GM18511 (cell line): ENCODE data around the gene GIPC3.

Experiments used
- ATAC-seq: cut with Tn5 transposase; IDR thresholded peaks from one replicate; pipeline ENCODE4 v1.9.1; 2021; ENCODE audit warnings: mild to moderate bottlenecking, moderate library complexity; ENCODE audit not compliant: unreplicated experiment

GIPC3 gene

GRCh38 chr19:3604227-3604986 is 19.1 kb downstream of the GIPC3 start:
- ATAC-seq: no peak

DNA sequence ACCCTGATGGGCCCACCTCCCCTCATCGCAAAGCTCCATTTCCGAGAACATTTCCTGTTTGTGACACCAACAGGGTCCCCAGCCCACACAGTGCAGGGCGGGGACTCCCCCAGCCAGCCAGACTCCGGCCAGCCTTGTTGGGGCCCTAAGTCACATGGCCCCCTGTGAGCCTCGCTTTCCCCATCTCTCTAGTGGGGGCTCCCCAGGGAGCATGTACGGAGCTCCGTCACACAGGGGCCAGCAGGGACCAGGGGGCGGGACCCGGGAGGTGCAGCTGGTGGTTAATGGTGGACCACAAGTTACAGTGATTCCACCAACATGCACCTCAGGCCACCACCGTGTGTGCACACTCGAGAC is 19.7 kb downstream of the GIPC3 start:
- ATAC-seq: no peak

DNA sequence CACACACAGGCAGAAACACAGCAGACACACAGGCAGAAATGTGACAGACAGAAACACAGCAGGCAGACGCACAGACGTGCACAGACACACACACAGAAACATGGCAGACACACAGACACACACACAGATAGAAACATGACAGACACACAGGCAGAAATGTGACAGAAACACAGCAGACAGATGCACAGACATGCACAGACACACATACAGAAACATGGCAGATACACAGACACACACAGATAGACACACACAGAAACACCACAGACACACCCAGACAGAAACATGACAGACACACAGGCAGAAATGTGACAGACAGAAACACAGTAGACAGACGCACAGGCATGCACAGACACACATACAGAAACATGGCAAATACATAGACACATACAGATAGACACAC is 20.1 kb downstream of the GIPC3 start:
- ATAC-seq: no peak

DNA sequence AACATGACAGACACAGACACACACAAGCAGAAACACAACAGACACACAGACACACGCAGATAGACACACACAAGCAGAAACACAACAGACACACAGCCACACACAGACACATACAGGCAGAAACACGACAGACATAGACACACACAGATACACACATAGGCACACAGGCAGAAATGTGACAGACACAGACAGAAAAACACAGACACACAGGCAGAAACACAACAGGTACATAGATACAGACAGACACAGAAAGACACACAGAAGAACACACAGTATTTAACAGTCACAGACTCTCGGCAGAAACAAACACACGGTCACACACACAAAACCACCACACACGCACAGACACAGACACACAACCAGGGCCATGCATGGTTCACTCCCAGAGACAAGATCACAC is 20.5 kb downstream of the GIPC3 start:
- ATAC-seq: no peak

DNA sequence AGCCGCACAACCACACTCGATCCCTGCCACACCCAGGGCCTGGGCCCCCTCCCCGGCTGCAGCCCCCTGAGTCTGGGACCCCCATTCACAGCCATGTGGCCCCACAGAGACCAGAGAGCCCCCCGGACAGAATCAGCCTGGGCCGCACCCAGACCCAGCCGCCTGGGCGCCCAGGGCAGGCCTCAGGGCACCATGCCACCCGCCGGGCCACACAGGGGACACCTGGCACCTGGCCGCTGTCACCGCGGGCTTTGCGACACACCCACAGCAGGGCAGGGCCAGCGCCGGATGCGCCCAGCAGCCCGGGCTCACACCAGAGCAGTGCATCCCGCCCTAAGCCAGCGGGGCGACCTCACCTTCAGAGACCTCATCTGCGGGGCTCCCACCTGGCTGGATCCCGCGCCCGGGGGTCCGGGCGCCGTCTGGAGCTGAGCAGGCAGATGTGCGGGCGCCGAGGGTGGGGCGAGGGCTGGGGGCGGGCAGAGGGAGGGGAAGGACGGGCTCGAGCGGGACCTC is 21.0 kb downstream of the GIPC3 start:
- ATAC-seq: no peak

GRCh38 chr19:3606690-3607289 is 21.5 kb downstream of the GIPC3 start, which contains the start of gene TBXA2R:
TBXA2R (minus strand) TSS chr19:3606875; CDS start chr19:3600634, 6,241 bp downstream.
- no peak for ATAC-seq

DNA sequence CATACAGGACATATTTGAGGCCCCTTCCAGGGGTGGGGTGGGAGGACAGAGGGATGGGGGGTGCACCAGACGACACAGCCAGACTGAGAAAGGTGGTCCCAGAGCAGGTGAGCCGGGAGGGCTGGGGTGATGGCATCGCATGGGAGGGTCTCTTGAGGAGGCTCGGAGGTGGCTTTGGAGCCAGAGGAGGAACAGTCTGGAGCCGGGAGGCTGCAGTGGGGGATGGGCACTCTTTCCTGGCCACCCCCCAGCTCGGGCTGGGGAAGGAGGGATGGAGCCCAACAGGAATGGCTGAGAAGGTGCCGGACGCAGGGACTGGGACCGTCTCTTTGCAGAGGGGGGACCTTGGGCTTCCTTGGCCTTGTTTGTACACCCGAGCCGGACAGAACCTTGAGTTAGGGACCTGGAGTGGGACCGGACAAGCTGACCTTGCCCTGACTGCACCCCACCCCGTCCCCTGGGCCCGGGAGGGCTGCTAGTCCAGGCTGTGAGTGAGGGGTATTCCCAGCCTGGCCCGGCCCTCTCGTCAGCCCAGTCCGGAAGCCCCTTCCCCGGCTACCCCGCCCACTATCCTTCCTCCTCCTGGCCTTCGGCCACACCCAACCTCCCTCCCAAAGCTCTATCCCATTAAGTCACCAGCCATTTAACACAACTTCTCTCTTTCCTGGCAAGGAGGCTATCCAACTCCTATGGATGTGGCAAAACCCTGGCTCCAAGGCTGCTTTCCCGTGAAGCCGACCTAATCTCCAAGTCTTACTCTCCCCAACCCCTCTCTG is 22.2 kb downstream of the GIPC3 start:
- no peak for ATAC-seq

- ATAC-seq: no peak
These were observed 22.9 kb downstream of the GIPC3 start for GRCh38 chr19:3608079-3608641.

DNA sequence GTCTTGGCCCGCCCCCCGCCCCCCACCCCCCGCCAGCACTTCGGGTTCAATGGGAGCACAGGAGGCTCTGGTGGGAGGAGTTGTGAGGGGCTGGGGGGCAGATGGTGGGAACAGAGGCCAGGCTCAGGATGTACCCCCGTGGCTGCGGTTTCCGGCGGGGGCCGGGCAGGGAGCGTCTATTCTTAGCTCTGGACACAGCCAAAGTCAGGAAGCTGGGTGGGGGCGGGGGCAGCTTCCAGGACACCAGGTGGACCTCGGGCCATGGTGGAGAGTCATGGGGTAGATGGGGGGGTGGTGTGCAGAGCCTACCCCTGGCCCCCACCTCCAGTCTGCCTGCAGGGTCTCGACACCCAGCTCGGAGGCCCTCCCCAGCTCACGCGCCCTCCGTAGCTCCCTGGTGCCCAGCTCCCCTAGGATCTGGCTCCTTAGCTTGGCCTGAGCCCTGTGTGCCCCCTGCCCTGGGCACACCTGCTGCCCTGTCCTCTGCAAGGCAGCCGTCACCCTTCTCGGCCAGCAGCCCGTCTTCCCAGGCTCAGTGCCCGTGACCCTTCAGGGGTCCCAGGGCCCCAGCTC is 23.6 kb downstream of the GIPC3 start:
- ATAC-seq: no peak

- ATAC-seq: no peak
These were observed 24.8 kb downstream of the GIPC3 start for GRCh38 chr19:3609779-3610719.

GRCh38 chr19:3610745-3611717 is 25.8 kb downstream of the GIPC3 start:
- ATAC-seq: no peak

- no peak for ATAC-seq
These were observed 26.6 kb downstream of the GIPC3 start for GRCh38 chr19:3611841-3612240.

DNA sequence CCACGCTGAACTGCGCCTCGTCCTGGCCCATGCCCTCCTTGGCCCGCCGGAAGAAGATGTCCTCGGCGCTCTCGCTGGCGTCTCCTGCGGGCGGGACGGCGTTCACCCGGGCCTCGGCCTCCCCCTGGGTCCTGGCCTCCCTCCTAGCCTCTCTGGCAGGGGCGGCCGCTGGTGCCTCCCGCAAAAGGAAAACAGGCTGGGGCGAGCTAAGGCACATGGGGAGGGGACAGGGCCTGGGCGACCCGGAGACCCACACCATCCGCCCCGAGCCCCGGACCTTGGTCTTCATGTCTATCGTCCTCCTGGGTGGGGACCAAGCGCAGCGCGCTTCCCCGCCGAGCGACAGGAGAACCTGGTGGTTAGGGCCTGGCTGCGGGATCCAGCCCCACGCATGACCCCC is 27.1 kb downstream of the GIPC3 start:
- ATAC-seq: no peak

DNA sequence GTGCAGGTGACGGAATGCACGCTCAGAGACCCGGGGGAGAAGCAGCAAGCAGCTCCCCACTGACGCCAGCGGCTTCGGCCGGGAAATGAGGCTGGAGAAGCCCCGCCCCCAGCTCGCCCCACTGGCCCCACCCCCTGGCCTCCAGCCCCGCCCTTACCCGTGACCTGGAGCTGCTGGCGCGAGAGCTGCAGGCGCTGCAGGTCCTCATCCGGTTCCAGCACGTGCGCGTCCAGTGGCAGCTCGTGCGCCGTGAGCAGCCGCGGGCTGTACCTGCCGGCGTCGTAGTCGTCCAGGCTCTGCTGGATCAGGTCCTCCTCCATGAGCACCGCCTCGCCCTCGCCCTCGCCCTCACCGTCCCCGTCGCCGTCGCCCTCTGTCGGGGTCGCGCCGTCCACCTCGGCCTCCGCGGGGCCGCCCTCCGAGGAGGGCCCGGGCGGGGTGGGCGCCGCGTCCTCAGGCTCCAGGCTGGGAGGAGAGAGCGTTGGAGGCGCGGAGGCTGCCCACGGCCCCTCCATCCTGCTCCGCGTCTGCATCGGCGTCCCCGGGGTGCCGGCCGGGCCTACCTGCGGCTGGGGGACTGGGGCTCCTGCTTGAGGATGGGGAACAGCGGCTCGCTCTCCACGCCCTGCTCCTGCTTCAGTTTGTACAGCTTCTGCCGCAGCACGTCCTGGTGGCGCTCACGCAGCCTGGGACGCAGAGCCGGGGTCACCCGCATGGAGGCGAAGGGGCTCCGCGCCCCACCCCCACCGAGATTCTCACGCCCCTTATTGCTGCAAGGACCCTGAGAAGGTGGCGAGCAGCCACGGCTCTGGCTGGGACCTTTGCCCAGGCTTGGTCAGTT is 27.8 kb downstream of the GIPC3 start:
- no peak for ATAC-seq

GRCh38 chr19:3613818-3614661 is 28.8 kb downstream of the GIPC3 start:
- ATAC-seq: no peak

DNA sequence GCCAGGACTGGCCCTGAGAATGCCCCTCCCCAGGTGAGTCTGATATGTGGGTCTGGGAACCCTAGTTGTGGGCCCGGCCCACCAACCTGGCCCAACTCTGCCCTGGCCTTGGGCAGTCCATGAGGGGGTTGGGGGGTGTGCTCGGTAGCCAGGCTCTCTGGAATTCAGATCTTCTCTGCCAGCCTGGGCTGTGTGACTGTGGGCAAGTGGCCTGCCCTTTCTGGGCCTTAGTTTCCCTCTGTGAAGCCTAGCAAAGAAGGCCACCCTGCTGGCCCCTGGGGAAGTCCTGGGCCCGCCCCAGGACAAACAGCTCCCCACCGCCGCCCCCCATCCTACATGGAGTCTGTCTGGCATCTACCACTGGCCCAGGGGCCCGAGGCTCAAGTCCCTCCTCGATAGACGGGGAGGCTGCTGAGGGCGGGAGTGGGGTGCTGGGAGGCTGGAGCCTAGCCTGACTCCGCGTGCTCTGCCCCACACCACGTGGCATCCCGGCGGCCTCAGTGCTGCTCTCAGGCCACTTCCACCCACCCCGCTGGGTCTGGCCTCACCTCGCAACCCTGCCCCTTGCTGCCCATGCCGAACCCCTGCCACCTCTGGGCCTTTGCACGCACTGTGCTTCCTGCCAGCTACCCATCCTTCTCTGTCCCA is 29.7 kb downstream of the GIPC3 start:
- no peak for ATAC-seq
